ENCODE data around the gene APLP1. TPM values are rescaled to one million over a fixed set of nuclear protein-coding genes. Genes with fewer than 3 reads are reported as not detected.

APLP1 gene
- total RNA-seq (2021; fragmentation: NEBNext Ultra II Directional; extraction: Animal tissue kit (Norgen Biotek cat#: 25700)), result 10 to 100 TPM; 24.3 to 39.7 (median 38.1) TPM
- long read RNA-seq, partial matches to known transcripts, result 0 of 8 reads
- long read RNA-seq, other reads (novel, unspliced or antisense), result 4 of 8 reads

GRCh38 chr19:35868172-35868822 is at the start of gene APLP1:
Gene APLP1 (plus strand): TSS chr19:35868574. CDS start chr19:35868637, 63 bp downstream.
- DNase-seq, result peak; percentile 13
- H3K4me3 Mint-ChIP-seq, result peak within 1 kb of the TSS; percentile 86
- H3K9me3 Mint-ChIP-seq, result no peaks in the 10 kb centered on the region
- no peak within 1 kb of the TSS for H3K27ac Mint-ChIP-seq
- TF ChIP-seq, protein P1, sequence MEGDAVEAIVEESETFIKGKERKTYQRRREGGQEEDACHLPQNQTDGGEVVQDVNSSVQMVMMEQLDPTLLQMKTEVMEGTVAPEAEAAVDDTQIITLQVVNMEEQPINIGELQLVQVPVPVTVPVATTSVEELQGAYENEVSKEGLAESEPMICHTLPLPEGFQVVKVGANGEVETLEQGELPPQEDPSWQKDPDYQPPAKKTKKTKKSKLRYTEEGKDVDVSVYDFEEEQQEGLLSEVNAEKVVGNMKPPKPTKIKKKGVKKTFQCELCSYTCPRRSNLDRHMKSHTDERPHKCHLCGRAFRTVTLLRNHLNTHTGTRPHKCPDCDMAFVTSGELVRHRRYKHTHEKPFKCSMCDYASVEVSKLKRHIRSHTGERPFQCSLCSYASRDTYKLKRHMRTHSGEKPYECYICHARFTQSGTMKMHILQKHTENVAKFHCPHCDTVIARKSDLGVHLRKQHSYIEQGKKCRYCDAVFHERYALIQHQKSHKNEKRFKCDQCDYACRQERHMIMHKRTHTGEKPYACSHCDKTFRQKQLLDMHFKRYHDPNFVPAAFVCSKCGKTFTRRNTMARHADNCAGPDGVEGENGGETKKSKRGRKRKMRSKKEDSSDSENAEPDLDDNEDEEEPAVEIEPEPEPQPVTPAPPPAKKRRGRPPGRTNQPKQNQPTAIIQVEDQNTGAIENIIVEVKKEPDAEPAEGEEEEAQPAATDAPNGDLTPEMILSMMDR (IDR thresholded peaks at IDR 0.05), result no peak
- peaks cover 14% of the 10 kb centered on the region for H3K4me1 Mint-ChIP-seq (ENCODE audit: low read depth)
- H3K27me3 Mint-ChIP-seq (ENCODE audit: insufficient read depth), result peaks cover 30% of the 10 kb centered on the region
- H3K36me3 Mint-ChIP-seq (ENCODE audit: low read depth), result no peaks in the 10 kb centered on the region

DNA sequence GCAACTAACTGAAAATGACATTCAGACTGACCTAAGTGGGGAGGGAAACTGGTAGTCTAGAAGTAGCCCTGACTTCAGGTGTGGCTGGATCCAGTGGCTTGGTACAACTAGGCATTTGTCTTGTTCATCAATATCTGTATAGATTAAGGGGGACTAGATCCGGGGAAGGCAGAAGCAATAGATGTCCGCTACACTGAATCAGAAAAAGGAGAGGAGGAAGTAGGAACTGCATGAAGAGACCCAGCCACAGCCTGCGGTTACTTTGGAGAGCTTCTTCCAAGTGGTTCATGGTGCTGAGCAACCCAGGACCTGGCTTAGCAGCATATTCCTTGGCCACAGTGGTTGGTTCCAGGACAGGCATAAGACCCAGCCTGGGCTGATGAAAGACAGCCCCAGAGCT is 45.8 kb upstream of the APLP1 start:
- Mint-ChIP-seq H3K36me3 (ENCODE audit: low read depth) (no peaks in the 10 kb centered on the region), H3K27me3 (ENCODE audit: insufficient read depth) (peaks cover 21% of the 10 kb centered on the region), H3K4me1 (ENCODE audit: low read depth) (peaks cover 7% of the 10 kb centered on the region), H3K9me3 (no peaks in the 10 kb centered on the region), H3K4me3 (no peak overlapping the region), H3K27ac (no peak overlapping the region)
- TF ChIP-seq, protein P1 (IDR thresholded peaks at IDR 0.05), result no peak
- no peak for DNase-seq

DNA sequence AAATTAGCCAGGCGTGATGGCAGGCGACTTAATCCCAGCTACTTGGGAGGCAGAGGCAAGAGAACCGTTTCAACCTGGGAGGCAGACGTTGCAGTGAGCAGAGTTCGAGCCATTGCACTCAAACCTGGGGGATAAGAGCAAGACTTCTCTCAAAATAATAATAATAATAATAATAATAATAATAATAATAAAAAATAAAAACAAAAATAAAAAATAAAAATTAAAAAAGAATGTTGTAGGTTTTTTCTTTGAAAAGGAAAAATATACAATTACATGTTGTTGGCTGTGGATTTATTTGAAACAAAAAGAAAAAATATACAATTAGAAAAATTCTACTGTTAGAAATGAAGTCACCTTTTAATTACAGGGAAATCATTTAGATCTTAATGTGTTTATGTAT is 44.2 kb upstream of the APLP1 start:
- Mint-ChIP-seq H3K27me3 (ENCODE audit: insufficient read depth) (peaks cover 12% of the 10 kb centered on the region), H3K9me3 (no peaks in the 10 kb centered on the region), H3K27ac (no peak overlapping the region), H3K4me1 (ENCODE audit: low read depth) (peaks cover 7% of the 10 kb centered on the region), H3K4me3 (no peak overlapping the region), H3K36me3 (ENCODE audit: low read depth) (no peaks in the 10 kb centered on the region)
- TF ChIP-seq, protein P1 (IDR thresholded peaks at IDR 0.05), result no peak
- DNase-seq, result no peak

DNA sequence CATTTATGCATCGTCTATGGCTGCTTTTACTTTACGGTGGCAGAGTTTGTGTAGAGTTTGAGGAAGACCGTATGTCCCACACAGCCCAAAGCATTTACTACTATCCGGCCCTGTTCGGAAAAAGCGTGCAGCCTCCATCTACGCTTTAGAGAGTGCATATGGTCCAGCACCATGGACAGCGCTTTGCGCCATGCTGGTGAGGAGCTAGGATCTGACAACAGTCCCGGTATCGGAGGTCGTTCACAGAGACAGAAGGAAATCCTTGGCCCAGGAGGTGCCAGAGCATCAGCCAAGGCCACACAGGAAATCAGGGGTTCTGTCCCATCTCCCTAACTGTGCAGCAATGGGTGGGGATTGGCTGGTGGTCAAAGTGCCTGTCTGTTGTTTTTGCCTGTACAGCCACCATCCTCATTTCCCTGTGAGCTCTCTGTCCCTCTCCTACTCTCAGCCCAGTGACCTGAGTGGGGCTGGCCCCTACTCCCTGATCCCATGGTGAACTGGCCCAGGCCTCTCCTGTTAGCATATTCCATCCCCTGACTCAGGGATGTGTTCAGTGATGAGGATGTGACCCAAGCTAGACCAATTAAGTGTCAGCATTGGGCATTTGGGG is 39.6 kb upstream of the APLP1 start:
- H3K4me1 Mint-ChIP-seq (ENCODE audit: low read depth), result no peaks in the 10 kb centered on the region
- no peaks in the 10 kb centered on the region for H3K9me3 Mint-ChIP-seq
- no peak overlapping the region for H3K4me3 Mint-ChIP-seq
- peak; percentile 27 for DNase-seq
- H3K36me3 Mint-ChIP-seq (ENCODE audit: low read depth), result no peaks in the 10 kb centered on the region
- peaks cover 14% of the 10 kb centered on the region for H3K27me3 Mint-ChIP-seq (ENCODE audit: insufficient read depth)
- TF ChIP-seq, protein P1 (IDR thresholded peaks at IDR 0.05), result no peak
- H3K27ac Mint-ChIP-seq, result no peak overlapping the region

GRCh38 chr19:35830986-35831385 is 37.4 kb upstream of the APLP1 start:
- H3K9me3 Mint-ChIP-seq, result no peaks in the 10 kb centered on the region
- peaks cover 21% of the 10 kb centered on the region for H3K27me3 Mint-ChIP-seq (ENCODE audit: insufficient read depth)
- no peak overlapping the region for H3K27ac Mint-ChIP-seq
- TF ChIP-seq, protein P1 (IDR thresholded peaks at IDR 0.05), result no peak
- H3K4me3 Mint-ChIP-seq, result no peak overlapping the region
- no peak for DNase-seq
- no peaks in the 10 kb centered on the region for H3K4me1 Mint-ChIP-seq (ENCODE audit: low read depth)
- no peaks in the 10 kb centered on the region for H3K36me3 Mint-ChIP-seq (ENCODE audit: low read depth)
